KOPT-K1 (cell line): ENCODE measurements around the gene STARD13.

ENCODE experiments used
- H3K27ac ChIP-seq: fragments of 200-600 bp; sonication (generic); 2 replicates; pipeline ENCODE4 v1.5.1; 2016; ENCODE audit warnings: antibody characterized with exemption, mild to moderate bottlenecking, low read depth, low read length; ENCODE audit not compliant: poor library complexity, severe bottlenecking
- H3K36me3 ChIP-seq: fragments of 200-600 bp; sonication (generic); 2 replicates; pipeline ENCODE4 v1.5.1; 2017; ENCODE audit warnings: antibody characterized with exemption, mild to moderate bottlenecking, low read length, moderate library complexity; ENCODE audit not compliant: insufficient read depth
- H3K9me3 ChIP-seq: fragments of 200-600 bp; sonication (generic); 2 replicates; pipeline ENCODE4 v1.5.1; 2017; ENCODE audit warnings: antibody characterized with exemption, low read length, mild to moderate bottlenecking; ENCODE audit not compliant: insufficient read depth, poor library complexity, severe bottlenecking

STARD13 gene

DNA sequence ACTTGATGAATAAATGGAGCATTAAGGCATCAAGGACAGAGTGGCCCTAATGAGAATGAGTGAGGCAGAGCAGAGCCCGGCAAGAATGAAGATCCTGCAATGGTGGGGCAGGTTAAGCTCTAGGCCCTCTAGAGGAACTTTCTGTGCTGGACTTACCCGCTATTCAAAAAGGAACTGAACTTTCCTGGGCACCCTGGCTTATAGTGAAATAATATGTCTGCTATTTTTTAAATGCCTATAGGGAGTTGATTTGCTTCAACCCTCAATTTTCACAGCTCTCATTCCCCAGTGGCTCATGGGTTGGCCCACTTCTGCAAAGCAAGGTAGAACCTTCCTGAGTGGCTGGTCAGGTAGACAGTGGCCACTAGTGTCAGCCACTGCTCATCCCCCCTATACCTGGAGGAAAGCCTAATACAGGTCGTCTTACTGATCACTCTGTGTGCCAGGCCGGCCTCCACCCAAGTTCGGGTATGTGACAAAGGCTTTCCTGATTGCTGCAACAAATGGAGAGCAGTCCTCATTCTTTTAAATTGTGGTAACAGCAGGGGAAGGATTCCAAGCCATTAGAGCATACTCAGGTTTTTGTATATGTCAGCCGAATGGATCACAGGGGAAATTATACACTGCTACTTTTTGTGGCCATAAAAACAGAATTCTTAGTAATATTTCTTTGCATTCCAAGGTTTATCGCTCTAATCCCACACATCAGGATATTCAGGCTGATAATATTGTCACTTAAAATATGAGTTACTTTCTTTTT is 166.4 kb downstream of the STARD13 start:
- Histone ChIP-seq H3K36me3 (no peaks in the 10 kb centered on the region), H3K27ac (no peak overlapping the region), H3K9me3 (no peaks in the 10 kb centered on the region)

DNA sequence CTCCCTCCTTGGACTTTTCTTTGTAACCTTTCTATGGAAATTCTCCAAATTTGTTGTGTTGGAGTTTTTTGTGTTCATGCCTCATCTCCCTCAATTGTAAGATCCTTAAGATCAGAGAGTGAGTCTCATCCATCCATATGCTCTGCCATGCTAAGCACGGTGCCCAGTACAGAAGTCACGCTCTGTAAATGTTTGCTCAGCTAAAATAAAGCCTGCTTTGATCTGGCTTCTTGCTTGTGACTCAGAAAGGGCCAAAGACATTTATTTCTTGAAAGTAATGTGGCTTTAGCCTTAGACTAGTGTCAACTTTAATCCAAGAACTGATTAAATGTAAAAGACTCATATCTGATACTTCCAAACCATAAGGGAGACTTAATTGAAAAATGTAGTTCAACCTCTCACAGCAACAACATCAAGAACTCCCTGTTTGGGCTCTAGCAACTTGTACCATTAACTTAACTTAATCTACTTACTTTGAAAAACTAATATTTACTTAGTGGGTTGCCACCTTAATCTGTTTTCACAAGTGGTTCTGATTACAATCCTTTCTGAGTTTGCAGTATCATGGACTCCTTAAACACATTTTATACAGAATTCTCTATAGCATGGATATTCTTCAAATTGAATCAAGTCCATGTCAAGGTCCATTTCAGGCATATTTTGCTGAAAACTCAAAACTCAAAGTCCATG is 169.1 kb downstream of the STARD13 start:
- no peaks in the 10 kb centered on the region for H3K9me3 ChIP-seq
- no peaks in the 10 kb centered on the region for H3K36me3 ChIP-seq
- H3K27ac ChIP-seq: no peak overlapping the region

DNA sequence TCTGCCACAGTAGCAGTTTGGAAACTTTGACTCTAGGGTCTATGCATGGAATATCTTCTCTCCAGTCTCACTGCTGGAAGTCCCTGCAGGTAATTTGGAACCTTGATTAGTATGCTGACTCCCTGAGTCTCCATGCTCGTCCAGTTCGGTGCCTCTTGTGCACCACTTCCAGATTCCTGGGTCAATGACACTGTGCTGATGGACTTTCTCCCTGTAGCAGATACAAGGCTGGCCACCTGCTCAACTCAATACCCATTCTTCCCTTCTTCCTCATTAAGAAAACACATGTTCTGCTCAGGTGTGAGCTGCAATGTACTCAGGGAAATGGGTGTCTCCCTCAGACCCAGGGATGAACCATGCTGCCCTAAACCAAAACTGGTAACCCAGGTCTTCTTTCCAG is 170.3 kb downstream of the STARD13 start:
- Histone ChIP-seq H3K27ac (no peak overlapping the region), H3K36me3 (no peaks in the 10 kb centered on the region), H3K9me3 (no peaks in the 10 kb centered on the region)

DNA sequence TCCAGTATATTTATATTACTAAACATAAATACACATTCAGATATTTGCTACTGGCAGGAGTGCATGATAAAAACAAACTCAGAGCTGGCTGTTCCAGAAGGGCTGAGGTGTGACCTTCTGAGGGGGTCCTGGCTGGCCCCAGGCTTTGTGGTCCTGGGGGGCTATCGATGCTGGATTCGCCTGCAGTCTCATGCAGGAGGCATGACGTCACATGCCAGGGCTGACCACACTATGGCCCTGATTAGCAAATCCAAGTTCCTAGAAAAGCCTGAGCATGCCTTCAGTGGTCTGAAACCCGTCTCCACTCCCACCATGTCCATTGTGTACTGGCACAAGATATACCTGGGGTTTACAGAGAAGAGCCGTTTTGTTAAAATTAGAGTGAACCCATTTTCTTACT is 171.4 kb downstream of the STARD13 start:
- Histone ChIP-seq H3K27ac (no peak overlapping the region), H3K36me3 (no peaks in the 10 kb centered on the region)

GRCh38 chr13:33112766-33113165 is 172.8 kb downstream of the STARD13 start:
- Histone ChIP-seq H3K27ac (no peak overlapping the region), H3K36me3 (no peaks in the 10 kb centered on the region), H3K9me3 (no peaks in the 10 kb centered on the region)

More for the DNA sequence above, 171.4 kb downstream of the STARD13 start:
- no peaks in the 10 kb centered on the region for H3K9me3 ChIP-seq

GRCh38 chr13:33111414-33112110 is 174.0 kb downstream of the STARD13 start:
- Histone ChIP-seq H3K36me3 (no peaks in the 10 kb centered on the region), H3K9me3 (no peaks in the 10 kb centered on the region), H3K27ac (no peak overlapping the region)

- H3K9me3 ChIP-seq: no peaks in the 10 kb centered on the region
- H3K27ac ChIP-seq: no peak overlapping the region
- no peaks in the 10 kb centered on the region for H3K36me3 ChIP-seq
Observed at GRCh38 chr13:33110713-33111413, 174.7 kb downstream of the STARD13 start.

- Histone ChIP-seq H3K9me3 (no peaks in the 10 kb centered on the region), H3K27ac (no peak overlapping the region), H3K36me3 (no peaks in the 10 kb centered on the region)
Observed at GRCh38 chr13:33110386-33110712, 175.2 kb downstream of the STARD13 start.

DNA sequence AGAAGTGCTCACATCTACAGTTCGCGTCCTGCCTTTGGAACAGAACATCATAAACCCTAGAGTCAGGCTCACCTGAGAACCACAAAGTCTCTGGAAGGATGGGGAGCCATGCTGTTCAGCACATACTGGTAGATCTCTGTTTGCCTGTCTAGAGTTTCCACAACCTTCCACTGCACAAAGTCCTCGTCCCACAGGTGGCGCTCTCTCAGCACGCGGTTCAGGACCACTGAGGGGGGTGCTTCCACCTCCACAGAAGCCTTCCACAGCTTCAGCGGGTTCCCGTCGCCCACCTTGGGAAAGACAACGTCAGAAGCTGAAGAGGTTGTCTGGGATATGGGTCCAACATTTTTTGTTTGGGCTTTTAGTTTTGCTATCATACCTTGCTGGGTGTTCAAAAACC is 175.8 kb downstream of the STARD13 start:
- no peaks in the 10 kb centered on the region for H3K36me3 ChIP-seq
- H3K9me3 ChIP-seq: no peaks in the 10 kb centered on the region
- H3K27ac ChIP-seq: no peak overlapping the region

DNA sequence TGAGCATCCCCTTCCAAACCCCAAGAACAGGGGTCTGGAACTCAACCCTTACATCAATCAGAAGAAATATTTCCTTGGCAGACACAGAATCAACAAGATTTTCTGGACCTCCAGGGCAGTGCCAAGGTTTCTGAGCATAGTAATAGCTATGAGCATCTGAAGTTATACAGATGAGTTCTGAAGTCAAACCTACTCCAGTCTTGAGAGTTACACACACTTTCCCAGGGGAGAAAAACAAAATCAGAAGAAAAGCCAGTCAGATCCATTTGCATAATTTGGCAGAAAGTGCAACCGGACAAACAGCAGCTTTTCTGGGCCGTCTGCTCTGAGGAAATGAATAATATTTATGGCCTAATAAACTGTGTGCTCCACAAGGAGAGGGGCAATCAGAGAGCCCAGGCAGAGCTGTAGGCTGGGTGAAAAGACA is 176.3 kb downstream of the STARD13 start:
- no peaks in the 10 kb centered on the region for H3K36me3 ChIP-seq
- H3K27ac ChIP-seq: no peak overlapping the region
- H3K9me3 ChIP-seq: no peaks in the 10 kb centered on the region

DNA sequence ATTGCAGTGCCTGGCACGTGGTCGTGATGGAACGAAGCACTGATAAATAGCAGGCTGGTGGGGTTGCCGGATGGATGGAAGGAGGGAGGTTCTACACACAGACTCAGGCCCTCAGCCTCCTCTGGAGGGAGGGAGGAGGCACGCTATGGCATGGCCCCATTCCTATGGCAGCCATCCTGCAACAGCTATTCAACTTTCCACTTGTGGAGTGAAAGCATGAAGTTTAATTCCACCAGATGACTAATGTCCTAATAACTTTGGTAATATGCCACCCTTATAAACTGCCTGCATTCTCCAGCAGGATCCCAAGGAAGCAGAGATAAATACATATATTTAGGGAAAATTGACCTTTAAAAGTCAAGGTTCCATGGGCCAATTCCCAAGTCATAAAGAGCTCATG is 176.9 kb downstream of the STARD13 start:
- Histone ChIP-seq H3K9me3 (no peaks in the 10 kb centered on the region), H3K27ac (no peak overlapping the region), H3K36me3 (no peaks in the 10 kb centered on the region)

DNA sequence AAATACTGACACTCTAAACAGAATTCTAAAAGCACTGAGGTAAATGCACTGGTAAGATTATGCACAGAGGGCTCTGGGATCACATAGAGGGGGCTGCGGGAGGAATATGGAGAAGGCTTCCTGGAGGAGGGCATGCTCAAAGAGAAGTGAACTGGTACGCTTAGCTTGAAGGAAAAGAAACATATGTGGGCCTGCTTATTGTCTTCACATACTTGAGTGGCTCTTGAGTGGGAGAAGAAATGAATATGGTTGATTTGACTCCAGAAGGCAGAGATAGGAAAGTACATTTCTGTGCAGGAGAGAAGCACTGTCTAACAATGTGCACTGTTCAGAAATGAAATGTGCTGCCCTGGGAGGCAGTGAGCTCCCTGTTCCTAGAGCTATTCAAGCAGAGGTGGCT is 178.2 kb downstream of the STARD13 start:
- no peaks in the 10 kb centered on the region for H3K36me3 ChIP-seq
- H3K9me3 ChIP-seq: no peaks in the 10 kb centered on the region
- no peak overlapping the region for H3K27ac ChIP-seq

DNA sequence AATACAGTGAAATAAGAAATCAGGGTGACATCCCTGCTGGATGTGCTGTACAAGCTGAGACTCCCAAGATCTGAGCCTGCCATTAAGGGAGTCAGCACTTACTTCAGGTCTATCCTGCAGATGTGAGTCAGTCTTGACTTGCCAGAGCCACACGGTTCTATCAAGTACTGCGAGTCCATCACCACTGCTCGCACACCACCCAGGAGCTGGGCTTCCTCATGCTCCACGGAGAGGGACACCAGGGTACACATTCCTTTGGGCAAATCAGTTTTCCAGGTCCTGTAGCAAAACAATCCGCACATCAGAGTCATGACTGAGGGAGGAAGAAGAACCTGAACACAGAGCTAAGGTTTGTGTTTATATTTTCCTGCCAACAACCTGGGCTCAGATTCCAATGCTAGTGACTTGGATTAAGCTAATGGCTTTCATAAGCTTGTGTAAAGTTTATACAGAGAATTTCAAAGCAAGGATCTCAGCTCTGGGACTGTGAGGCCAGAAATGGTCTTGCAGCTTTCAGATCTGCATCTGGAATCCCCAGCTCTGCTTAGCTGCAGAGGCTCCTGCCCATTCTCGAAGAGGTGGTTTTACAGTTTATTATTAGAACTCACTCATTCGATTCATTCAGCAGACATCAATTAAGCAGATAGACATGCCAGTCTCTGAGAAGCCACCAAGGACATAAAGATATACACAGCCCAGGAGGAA is 178.7 kb downstream of the STARD13 start:
- no peak overlapping the region for H3K27ac ChIP-seq

GRCh38 chr13:33105387-33106005 is 180.1 kb downstream of the STARD13 start:
- no peaks in the 10 kb centered on the region for H3K36me3 ChIP-seq
- H3K27ac ChIP-seq: no peak overlapping the region
- H3K9me3 ChIP-seq: no peaks in the 10 kb centered on the region

More for the DNA sequence above, 178.7 kb downstream of the STARD13 start:
- Histone ChIP-seq H3K36me3 (no peaks in the 10 kb centered on the region), H3K9me3 (no peaks in the 10 kb centered on the region)
